ENCODE results near the gene BDKRB1.

GRCh38 chr14:96310906-96311305 lies 54.9 kb downstream of the BDKRB1 start:
- no peak for TF ChIP-seq CTCF (IDR thresholded peaks at IDR 0.05)
- no peak for TF ChIP-seq POLR2A (IDR thresholded peaks at IDR 0.05)

All from thyroid gland (tissue), 4 donors.